Fibroblast of peridontal ligament (primary cell): ENCODE measurements around the gene MS4A12.
"Not testable (repeated sequence)": the region's sequence is repeated elsewhere in the genome, so short reads cannot be mapped to it uniquely, and the experiment has no call there.

Source experiments
- DNase-seq: peaks from one replicate; pipeline ENCODE4 v3.0.0-alpha.2; 2010; ENCODE audit errors: extremely low read depth

MS4A12 gene

GRCh38 chr11:60512651-60513225 lies 20.2 kb downstream of the MS4A12 start:
- DNase-seq = no peak

GRCh38 chr11:60513496-60514460 lies 21.2 kb downstream of the MS4A12 start:
- DNase-seq = no peak

GRCh38 chr11:60515144-60515855 lies 22.7 kb downstream of the MS4A12 start, which contains the start of gene MS4A13:
TSS of gene MS4A13 (plus strand) at chr11:60515392. CDS start at chr11:60518084, 2,692 bp downstream.
- DNase-seq = no peak

- no peak for DNase-seq
These were observed 35.9 kb downstream of the MS4A12 start for GRCh38 chr11:60528465-60528864.

GRCh38 chr11:60528934-60529333 lies 36.4 kb downstream of the MS4A12 start:
- no peak for DNase-seq

GRCh38 chr11:60530454-60531100 lies 38.0 kb downstream of the MS4A12 start:
- DNase-seq = no peak

GRCh38 chr11:60532383-60532782 lies 39.8 kb downstream of the MS4A12 start:
- not testable (repeated sequence) for DNase-seq

GRCh38 chr11:60538627-60539026 lies 46.0 kb downstream of the MS4A12 start:
- not testable (repeated sequence) for DNase-seq

GRCh38 chr11:60544077-60544476 lies 51.5 kb downstream of the MS4A12 start:
- no peak for DNase-seq
